Measurements from ENCODE around the gene R3HDM2. TPM values are rescaled to one million over a fixed set of nuclear protein-coding genes. Genes with fewer than 3 reads are reported as not detected.

The R3HDM2 gene
- total and polyA plus RNA-seq, 10 donors: 11.3 to 90.8 (median 53.5) TPM

- H3K27me3 ChIP-seq (replicated peaks in 1 of 7): no peaks in the 10 kb centered on the region
- H3K36me3 ChIP-seq: peaks cover 0 to 59% (median 2%) of the 10 kb centered on the region in 6 donors
- no peak overlapping the region for H3K4me3 ChIP-seq
- H3K9me3 ChIP-seq: peaks cover 0 to 11% (median 8%) of the 10 kb centered on the region in 8 donors
- intact Hi-C loops (cut with DNase I; ENCODE audit: low total_unique reads): no loop called here
- no peak for DNase-seq
- TF ChIP-seq POLR2AphosphoS5 (IDR thresholded peaks at IDR 0.05) (no peak), CTCF (IDR thresholded peaks at IDR 0.05 in 8 of 11, conservative IDR thresholded peaks at IDR 0.05 in 3 of 11) (no peak), POLR2A (IDR thresholded peaks at IDR 0.05) (no peak)
- no peak overlapping the region for H3K27ac ChIP-seq
- WGBS, 5 donors: 90 to 98% (median 93%) methylated on average over 3 of the region's 3 CpGs
- no peaks in the 10 kb centered on the region for H3K4me1 ChIP-seq
Observed at GRCh38 chr12:57352166-57352565, 78.7 kb downstream of the R3HDM2 start.

- no peak for DNase-seq
- intact Hi-C loops (cut with DNase I; ENCODE audit: low total_unique reads): no loop called here
- peaks cover 0 to 14% (median 9%) of the 10 kb centered on the region in 8 donors for H3K9me3 ChIP-seq
- H3K27ac ChIP-seq: no peak overlapping the region
- peaks cover 0 to 47% (median 2%) of the 10 kb centered on the region in 6 donors for H3K36me3 ChIP-seq
- no peaks in the 10 kb centered on the region for H3K27me3 ChIP-seq (replicated peaks in 1 of 7)
- peaks cover 0 to 6% (median 0%) of the 10 kb centered on the region in 6 donors for H3K4me1 ChIP-seq
- H3K4me3 ChIP-seq: no peak overlapping the region
- no peak for TF ChIP-seq POLR2AphosphoS5 (IDR thresholded peaks at IDR 0.05)
- TF ChIP-seq CTCF (IDR thresholded peaks at IDR 0.05 in 8 of 11, conservative IDR thresholded peaks at IDR 0.05 in 3 of 11): no peak
- TF ChIP-seq POLR2A (IDR thresholded peaks at IDR 0.05): no peak
Observed at GRCh38 chr12:57347284-57347683, 83.6 kb downstream of the R3HDM2 start.

GRCh38 chr12:57343703-57344378 is 87.0 kb downstream of the R3HDM2 start:
- Histone ChIP-seq H3K4me3 (no peak overlapping the region), H3K4me1 (peaks cover 8 to 36% (median 18%) of the 10 kb centered on the region in 6 donors), H3K9me3 (peaks cover 0 to 14% (median 9%) of the 10 kb centered on the region in 8 donors), H3K36me3 (peaks cover 0 to 33% (median 1%) of the 10 kb centered on the region in 6 donors), H3K27me3 (replicated peaks in 1 of 7) (no peaks in the 10 kb centered on the region), H3K27ac (no peak overlapping the region)
- no peak for TF ChIP-seq POLR2AphosphoS5 (IDR thresholded peaks at IDR 0.05)
- no peak for TF ChIP-seq POLR2A (IDR thresholded peaks at IDR 0.05)
- no peak for TF ChIP-seq CTCF (IDR thresholded peaks at IDR 0.05 in 8 of 11, conservative IDR thresholded peaks at IDR 0.05 in 3 of 11)
- WGBS, 5 donors: 74 to 84% (median 78%) methylated on average over 7 of the region's 7 CpGs
- DNase-seq: no peak
- intact Hi-C loops (cut with DNase I; ENCODE audit: low total_unique reads): no loop called here

GRCh38 chr12:57342207-57342691 is 88.6 kb downstream of the R3HDM2 start:
- Histone ChIP-seq H3K4me3 (no peak overlapping the region), H3K27ac (no peak overlapping the region), H3K9me3 (peaks cover 0 to 3% (median 0%) of the 10 kb centered on the region in 8 donors), H3K36me3 (peaks cover 0 to 27% (median 1%) of the 10 kb centered on the region in 6 donors), H3K27me3 (replicated peaks in 1 of 7) (no peaks in the 10 kb centered on the region), H3K4me1 (peaks cover 8 to 36% (median 18%) of the 10 kb centered on the region in 6 donors)
- WGBS, 5 donors: 64 to 75% (median 67%) methylated on average over 7 of the region's 7 CpGs
- TF ChIP-seq CTCF (IDR thresholded peaks at IDR 0.05 in 8 of 11, conservative IDR thresholded peaks at IDR 0.05 in 3 of 11) (no peak), POLR2A (IDR thresholded peaks at IDR 0.05) (no peak), POLR2AphosphoS5 (IDR thresholded peaks at IDR 0.05) (no peak)
- intact Hi-C loops (cut with DNase I; ENCODE audit: low total_unique reads): no loop called here
- DNase-seq: no peak
